Loucy (cell line): ENCODE data around the gene ARHGAP28.

ENCODE experiments used
- H2AFZ ChIP-seq: fragments of 200-600 bp; sonication (generic); 2 replicates; pipeline ENCODE4 v1.6.0; 2016; ENCODE audit warnings: antibody characterized with exemption, mild to moderate bottlenecking, low read length, moderate library complexity
- H3F3A ChIP-seq: fragments of 200-600 bp; 2 replicates; pipeline ENCODE4 v1.6.0; 2016; ENCODE audit warnings: antibody characterized with exemption, low read depth, mild to moderate bottlenecking
- H3K27me3 ChIP-seq: fragments of 200-600 bp; sonication (generic); 2 replicates; pipeline ENCODE4 v1.6.1; 2014; ENCODE audit warnings: low read length, mild to moderate bottlenecking; ENCODE audit not compliant: insufficient read depth, poor library complexity, severe bottlenecking
- H3K36me3 ChIP-seq: fragments of 200-600 bp; sonication (generic); 2 replicates; pipeline ENCODE4 v1.6.1; 2016; ENCODE audit warnings: low read length; ENCODE audit not compliant: insufficient read depth
- H3K4me1 ChIP-seq: fragments of 200-600 bp; sonication (generic); 2 replicates; pipeline ENCODE4 v1.5.1; 2014; ENCODE audit warnings: low read length, mild to moderate bottlenecking; ENCODE audit not compliant: insufficient read depth, poor library complexity, severe bottlenecking
- H3K4me2 ChIP-seq: fragments of 200-600 bp; sonication (generic); 2 replicates; pipeline ENCODE4 v1.6.0; 2014; ENCODE audit warnings: antibody characterized with exemption, low read length, low read depth, mild to moderate bottlenecking; ENCODE audit not compliant: poor library complexity, severe bottlenecking
- H3K4me3 ChIP-seq: fragments of 200-600 bp; sonication (generic); 2 replicates; pipeline ENCODE4 v1.5.1; 2014; ENCODE audit warnings: low read length, mild to moderate bottlenecking, mixed read lengths; ENCODE audit not compliant: poor library complexity, severe bottlenecking
- H3K79me2 ChIP-seq: fragments of 200-600 bp; sonication (generic); 2 replicates; pipeline ENCODE4 v1.6.1; 2014; ENCODE audit warnings: low read length; ENCODE audit not compliant: insufficient read depth
- H3K9ac ChIP-seq: fragments of 200-600 bp; sonication (generic); 2 replicates; pipeline ENCODE4 v1.6.0; 2014; ENCODE audit warnings: mild to moderate bottlenecking, low read depth, low read length, moderate library complexity; ENCODE audit not compliant: poor library complexity, severe bottlenecking
- H3K9me2 ChIP-seq: fragments of 200-600 bp; sonication (generic); replicated peaks from 2 replicates; pipeline ENCODE4 v1.6.1; 2016; ENCODE audit warnings: low read depth, low read length, mixed read lengths
- H3K9me3 ChIP-seq: fragments of 200-600 bp; sonication (generic); 2 replicates; pipeline ENCODE4 v1.6.1; 2014; ENCODE audit warnings: mild to moderate bottlenecking, antibody characterized with exemption, low read length, low read depth; ENCODE audit not compliant: insufficient read depth
- H4K20me1 ChIP-seq: fragments of 200-600 bp; sonication (generic); 2 replicates; pipeline ENCODE4 v1.6.0; 2014; ENCODE audit warnings: antibody characterized with exemption, low read length, mild to moderate bottlenecking; ENCODE audit not compliant: insufficient read depth, poor library complexity, severe bottlenecking
- CTCF ChIP-seq: fragments of 200-600 bp; sonication (generic); conservative IDR thresholded peaks from 2 replicates; pipeline ENCODE4 v1.5.1; 2014; ENCODE audit warnings: mild to moderate bottlenecking, antibody characterized with exemption, low read length
- EZH2phosphoT487 ChIP-seq: fragments of 200-600 bp; IDR thresholded peaks from 2 replicates; pipeline ENCODE4 v1.6.1; 2018; ENCODE audit warnings: antibody characterized with exemption, mild to moderate bottlenecking, moderate library complexity, borderline replicate concordance

ARHGAP28 gene

GRCh38 chr18:6737833-6738232 lies 8.3 kb downstream of the ARHGAP28 start:
- TF ChIP-seq CTCF (no peak), EZH2phosphoT487 (no peak)
- Histone ChIP-seq H3K4me3 (no peak overlapping the region), H3K79me2 (no peaks in the 10 kb centered on the region), H3F3A (no peaks in the 10 kb centered on the region), H3K4me1 (no peaks in the 10 kb centered on the region), H3K9ac (no peak overlapping the region), H3K27me3 (no peaks in the 10 kb centered on the region), H3K9me3 (no peaks in the 10 kb centered on the region), H2AFZ (no peak overlapping the region), H3K4me2 (no peak overlapping the region), H3K36me3 (no peaks in the 10 kb centered on the region), H4K20me1 (no peaks in the 10 kb centered on the region), H3K9me2 (no peaks in the 10 kb centered on the region)

GRCh38 chr18:6738622-6739021 lies 9.1 kb downstream of the ARHGAP28 start:
- no peaks in the 10 kb centered on the region for H3K9me3 ChIP-seq
- H4K20me1 ChIP-seq = no peaks in the 10 kb centered on the region
- no peaks in the 10 kb centered on the region for H3F3A ChIP-seq
- H3K27me3 ChIP-seq = no peaks in the 10 kb centered on the region
- no peaks in the 10 kb centered on the region for H3K79me2 ChIP-seq
- H3K4me1 ChIP-seq = no peaks in the 10 kb centered on the region
- no peak for TF ChIP-seq EZH2phosphoT487
- no peaks in the 10 kb centered on the region for H3K36me3 ChIP-seq
- no peak overlapping the region for H3K9ac ChIP-seq
- no peak overlapping the region for H3K4me3 ChIP-seq
- H3K9me2 ChIP-seq = no peaks in the 10 kb centered on the region
- no peak overlapping the region for H3K4me2 ChIP-seq
- no peak overlapping the region for H2AFZ ChIP-seq

GRCh38 chr18:6741232-6741663 lies 11.7 kb downstream of the ARHGAP28 start:
- no peaks in the 10 kb centered on the region for H4K20me1 ChIP-seq
- no peak overlapping the region for H2AFZ ChIP-seq
- no peaks in the 10 kb centered on the region for H3K27me3 ChIP-seq
- no peak for TF ChIP-seq EZH2phosphoT487
- TF ChIP-seq CTCF = no peak
- no peaks in the 10 kb centered on the region for H3K4me1 ChIP-seq
- H3K9ac ChIP-seq = no peak overlapping the region
- H3K79me2 ChIP-seq = no peaks in the 10 kb centered on the region
- H3K4me3 ChIP-seq = no peak overlapping the region
- no peaks in the 10 kb centered on the region for H3K36me3 ChIP-seq
- H3K9me2 ChIP-seq = no peaks in the 10 kb centered on the region
- no peak overlapping the region for H3K4me2 ChIP-seq
- peaks cover 4% of the 10 kb centered on the region; the same call in 1 of the 2 replicates for H3K9me3 ChIP-seq
- H3F3A ChIP-seq = no peaks in the 10 kb centered on the region

- no peak for TF ChIP-seq CTCF
- no peak for TF ChIP-seq EZH2phosphoT487
- no peak overlapping the region for H3K4me2 ChIP-seq
- no peaks in the 10 kb centered on the region for H3K27me3 ChIP-seq
- H3K4me3 ChIP-seq = no peak overlapping the region
- H2AFZ ChIP-seq = no peak overlapping the region
- no peaks in the 10 kb centered on the region for H3K9me2 ChIP-seq
- H4K20me1 ChIP-seq = no peaks in the 10 kb centered on the region
- no peaks in the 10 kb centered on the region for H3K4me1 ChIP-seq
- H3K79me2 ChIP-seq = no peaks in the 10 kb centered on the region
- no peaks in the 10 kb centered on the region for H3F3A ChIP-seq
- H3K9me3 ChIP-seq = peaks cover 7% of the 10 kb centered on the region; the same call in 1 of the 2 replicates
- H3K36me3 ChIP-seq = no peaks in the 10 kb centered on the region
- no peak overlapping the region for H3K9ac ChIP-seq
Measured at GRCh38 chr18:6741786-6742185, 12.3 kb downstream of the ARHGAP28 start.
